ENCODE results near the gene PAQR4.

PAQR4 gene

DNA sequence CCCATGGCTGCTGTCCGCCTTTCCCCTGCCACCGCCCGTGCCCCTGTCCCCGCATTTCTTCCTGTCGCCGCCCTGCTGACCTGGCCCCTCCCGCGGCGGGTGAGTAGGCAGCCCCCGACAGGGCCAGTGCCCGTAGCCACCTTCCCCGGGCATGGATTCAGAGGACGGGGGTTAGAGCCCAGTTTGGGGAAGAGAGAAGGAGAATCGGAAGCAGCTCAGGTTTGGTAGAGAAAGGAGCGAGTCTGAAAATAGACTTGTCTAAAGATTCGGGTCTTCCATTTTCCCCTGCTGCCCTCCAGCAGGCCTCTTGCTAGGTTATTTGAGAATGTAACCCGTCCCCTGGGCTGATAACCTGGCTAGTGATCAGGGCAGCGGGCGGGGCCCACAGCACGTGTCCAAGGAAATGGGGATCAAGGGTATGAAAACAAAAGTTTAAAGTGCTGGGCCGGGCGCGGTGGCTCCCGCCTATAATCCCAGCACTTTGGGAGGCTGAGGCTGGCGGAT is 35.7 kb downstream of the PAQR4 start:
- DNase-seq (ENCODE audit: low spot score) = no peak

DNA sequence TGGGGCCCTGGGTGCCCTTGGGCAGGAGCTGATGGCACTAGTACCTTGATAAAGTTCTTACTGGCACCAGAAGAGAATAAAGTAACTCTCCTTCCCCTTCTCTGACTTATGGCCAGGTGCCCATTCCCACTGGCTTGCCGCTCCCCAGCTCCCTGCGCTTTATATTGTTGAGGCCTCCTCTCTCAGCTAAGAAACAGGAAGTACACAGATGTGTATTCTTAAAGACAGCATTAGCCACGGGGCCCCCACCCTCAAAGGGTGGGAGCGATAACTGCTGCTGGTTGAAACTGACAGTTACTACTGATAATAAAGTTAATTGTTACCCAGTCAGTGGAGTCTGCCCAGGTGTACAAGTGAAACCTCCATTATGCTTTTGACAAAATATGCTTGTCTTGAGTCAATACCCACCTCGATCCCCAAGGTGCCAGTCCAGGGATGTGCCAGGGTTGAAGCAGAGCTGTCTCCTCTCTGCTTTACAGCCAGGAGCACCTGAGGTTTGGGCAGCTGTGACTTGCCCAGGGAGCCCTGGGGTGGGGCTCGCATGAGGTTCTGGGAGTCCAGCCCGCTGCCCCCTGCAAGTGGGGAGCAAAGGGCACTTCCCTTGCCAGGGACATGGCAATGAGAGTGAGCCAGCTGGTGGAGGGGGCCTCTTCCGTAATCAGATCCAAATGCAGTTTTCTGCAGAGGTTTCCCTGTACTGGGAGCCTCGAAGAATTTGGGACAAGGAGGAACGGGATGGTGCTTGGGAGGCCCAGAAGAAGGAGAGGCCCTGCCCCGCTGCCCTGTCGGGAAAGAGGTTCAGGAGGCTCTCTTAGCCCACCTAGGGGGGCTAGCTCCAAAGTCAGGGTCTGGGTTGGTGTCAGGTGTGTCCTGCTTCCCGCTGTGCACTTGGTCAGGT is 38.2 kb downstream of the PAQR4 start:
- DNase-seq (ENCODE audit: low spot score) = no peak

DNA sequence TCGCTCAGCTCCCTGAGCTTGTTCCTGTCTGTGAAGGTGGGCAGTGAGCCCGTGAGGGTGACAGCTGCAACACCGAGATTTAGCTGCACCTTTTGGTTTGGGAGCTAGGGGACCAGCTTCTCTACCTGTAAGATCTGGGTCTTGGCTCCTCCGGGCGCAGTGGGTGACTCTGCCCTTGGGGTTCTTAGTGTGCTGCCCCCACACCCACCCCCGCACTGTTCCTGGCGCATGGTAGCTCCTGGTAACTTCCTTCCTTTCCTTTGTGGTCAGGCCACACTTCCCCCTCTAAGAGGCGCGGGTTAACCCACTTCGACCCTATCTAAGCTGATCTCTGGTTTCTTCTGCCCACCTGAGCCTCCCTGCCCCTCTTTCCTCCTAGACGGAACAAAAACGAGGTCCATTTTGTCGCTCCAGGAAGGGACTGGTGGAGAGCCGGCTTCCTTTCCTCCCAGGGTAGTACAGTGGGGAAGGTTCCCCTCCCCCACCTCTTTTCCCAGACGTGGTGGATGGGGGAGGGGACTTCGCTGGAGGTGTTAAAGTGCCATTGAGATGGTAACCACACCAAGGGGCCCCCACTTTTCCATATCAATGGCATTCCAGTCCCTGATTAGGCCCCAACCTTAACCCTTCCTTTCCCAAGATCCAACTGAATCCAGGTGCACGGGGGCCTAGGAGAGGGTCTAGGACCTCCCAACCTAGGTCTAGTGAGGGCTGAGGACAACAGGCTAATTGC is 39.0 kb downstream of the PAQR4 start:
- no peak for DNase-seq (ENCODE audit: low spot score)

DNA sequence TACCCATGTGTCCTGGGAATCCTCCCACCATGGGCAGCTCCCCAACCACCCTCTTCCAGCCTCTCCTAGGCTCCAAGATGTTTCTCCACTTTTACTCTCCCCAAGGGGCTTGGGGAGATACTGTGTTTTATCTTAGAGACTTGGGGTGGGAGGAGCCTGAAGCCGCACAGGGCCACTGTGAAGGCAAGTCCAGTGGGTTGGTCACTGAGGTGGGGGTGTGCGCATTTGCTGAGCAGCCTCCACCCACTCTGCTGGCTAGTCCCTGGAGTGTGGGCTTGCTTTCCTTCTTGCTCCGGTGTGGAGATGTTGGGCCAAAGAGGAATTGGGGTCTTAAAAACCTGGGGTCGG is 39.5 kb downstream of the PAQR4 start:
- no peak for DNase-seq (ENCODE audit: low spot score)

DNA sequence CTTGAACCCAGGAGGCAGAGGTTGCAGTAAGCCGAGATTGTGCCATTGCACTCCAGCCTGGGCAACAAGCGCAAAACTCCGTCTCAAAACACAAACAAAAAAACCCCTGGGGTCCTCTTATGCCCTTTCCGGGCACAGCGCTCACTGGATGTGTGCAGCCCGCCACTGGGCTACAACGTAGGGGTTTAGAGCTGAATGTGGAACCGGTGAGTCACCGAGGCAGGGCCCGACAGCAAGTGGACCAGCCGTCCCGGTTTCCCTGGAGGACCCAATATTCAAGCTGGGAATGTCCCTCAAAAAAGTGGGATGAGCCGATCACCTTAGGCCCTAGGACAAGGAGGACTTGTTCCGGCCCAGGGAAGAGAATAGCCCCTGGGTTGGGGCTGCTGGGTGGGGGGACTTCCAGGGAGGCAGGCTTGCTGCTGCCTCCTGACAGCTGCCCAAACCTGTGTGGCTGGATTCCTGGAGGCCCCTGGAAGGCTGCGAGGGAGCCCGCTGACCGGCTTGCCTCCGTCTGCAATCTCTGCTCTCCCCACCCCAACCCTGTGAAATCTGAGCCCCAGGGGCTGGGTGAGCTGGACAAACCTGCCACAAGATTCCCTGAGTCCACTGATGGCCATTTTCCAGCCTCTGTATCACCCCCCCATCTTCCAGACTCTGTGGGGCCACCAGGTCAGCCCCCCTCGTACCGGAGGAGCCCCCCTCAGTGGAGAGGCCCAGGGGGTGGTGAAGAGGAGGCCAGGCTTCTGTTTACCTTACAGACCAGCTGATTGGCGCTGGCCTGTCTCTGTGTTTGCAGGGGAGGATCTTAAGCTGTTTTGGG is 40.6 kb downstream of the PAQR4 start:
- no peak for DNase-seq (ENCODE audit: low spot score)

DNA sequence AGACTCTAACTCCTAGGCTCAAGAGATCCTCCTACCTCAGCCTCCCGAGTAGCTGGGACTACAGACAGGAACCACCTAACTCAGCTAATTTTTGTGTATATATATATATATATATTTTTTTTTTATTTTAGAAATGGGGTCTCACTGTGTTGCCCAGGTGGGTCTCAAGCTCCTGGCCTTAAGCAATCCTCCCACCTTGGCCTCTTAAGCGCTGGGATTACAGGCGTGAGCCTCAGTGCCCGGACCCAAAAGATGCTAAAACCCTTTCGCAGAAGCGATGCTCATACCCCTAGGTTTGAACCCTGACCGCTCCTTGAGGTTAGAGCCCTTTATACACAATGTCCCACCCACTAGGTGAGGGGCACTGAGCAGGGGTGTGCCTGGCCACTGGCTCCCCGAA is 41.4 kb downstream of the PAQR4 start:
- no peak for DNase-seq (ENCODE audit: low spot score)

DNA sequence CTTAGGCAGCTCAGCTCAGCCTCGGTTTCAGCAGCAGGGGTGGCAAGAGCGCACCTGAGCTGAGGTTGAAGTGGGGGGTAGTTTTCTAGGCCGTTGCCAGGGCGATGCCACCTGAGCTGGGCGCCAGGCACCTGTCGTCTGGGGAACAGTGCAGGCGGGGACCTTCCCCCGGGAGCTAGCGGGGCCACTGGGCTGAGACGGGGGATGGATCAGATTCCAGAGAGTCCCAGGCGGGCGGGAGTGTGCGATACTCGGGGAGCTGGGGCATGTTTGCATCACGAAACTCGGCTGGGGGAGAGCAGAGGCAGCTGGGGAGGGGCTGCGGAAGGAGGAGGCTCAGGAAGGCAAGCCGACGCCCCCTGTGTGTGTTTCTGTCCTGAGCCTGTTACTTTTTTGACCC is 43.1 kb downstream of the PAQR4 start:
- DNase-seq (ENCODE audit: low spot score) = no peak

DNA sequence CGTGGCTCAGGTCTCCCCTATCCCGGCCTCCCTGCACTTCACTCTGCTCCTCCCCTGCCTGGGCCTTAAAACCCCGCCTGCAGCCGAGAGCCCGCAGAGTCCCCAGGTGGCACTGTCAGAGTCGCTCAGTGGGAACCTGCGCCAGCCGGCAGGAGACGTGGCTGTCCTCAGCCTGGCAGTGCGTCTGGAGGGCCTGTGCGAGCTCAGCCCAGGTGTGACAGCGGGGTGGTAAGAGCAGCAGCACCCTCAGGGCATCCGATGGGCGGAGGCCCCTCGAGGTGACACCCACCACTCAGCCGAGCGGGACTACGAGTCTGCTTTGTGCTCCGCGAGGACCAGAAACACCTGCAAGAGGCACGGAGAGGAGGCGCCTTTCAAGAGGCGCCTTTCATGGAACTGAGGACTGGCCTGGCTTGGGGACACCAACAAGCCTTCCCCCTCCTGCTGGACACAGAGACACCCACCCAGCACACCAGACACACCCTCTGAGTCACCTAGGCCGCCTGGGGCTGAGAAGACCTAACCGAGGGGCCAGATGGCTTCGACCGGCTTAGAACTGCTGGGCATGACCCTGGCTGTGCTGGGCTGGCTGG is 43.8 kb downstream of the PAQR4 start, which contains the start of gene CLDN9:
Gene CLDN9, plus strand, starts transcription at position 96 of the 593 bp plus-strand sequence. Its CDS starts 440 bp downstream, at position 536.
- no peak for DNase-seq (ENCODE audit: low spot score)

DNA sequence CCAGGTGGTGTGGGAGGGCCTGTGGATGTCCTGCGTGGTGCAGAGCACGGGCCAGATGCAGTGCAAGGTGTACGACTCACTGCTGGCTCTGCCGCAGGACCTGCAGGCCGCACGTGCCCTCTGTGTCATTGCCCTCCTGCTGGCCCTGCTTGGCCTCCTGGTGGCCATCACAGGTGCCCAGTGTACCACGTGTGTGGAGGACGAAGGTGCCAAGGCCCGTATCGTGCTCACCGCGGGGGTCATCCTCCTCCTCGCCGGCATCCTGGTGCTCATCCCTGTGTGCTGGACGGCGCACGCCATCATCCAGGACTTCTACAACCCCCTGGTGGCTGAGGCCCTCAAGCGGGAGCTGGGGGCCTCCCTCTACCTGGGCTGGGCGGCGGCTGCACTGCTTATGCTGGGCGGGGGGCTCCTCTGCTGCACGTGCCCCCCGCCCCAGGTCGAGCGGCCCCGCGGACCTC is 44.4 kb downstream of the PAQR4 start:
- DNase-seq (ENCODE audit: low spot score) = no peak

DNA sequence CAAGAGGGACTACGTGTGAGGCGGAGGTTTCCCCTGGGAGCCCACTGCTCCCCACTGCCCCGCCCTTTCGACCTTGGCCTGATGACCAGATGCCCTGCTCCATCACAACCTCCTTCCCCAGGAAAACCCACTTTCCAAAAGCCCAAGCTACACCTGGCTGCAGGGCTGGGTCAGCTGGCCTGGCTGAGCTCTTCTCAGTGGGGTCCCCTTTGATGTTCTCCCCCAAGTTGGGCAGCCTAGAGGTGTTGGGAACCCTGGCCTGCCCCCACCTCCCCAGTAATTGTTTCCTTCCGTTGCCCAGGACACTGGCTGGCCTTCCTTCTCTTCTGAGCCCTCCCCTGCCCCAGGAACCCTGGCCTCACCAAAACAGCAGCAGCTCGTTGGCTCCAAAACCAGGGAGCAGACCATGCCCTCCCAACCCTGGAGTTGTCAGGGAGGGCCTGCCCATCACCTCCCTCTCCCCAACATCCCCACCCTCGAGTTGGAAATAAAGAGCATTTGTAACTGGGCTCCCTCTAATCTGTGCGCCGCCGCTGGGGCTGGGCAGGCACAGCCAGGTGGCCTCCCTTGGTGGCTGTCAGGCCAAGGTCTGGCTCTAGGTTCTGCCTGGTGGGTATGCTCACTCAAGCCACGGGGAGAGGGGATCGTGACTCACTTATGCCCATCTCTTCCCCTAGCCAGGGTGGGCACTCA is 45.0 kb downstream of the PAQR4 start:
- DNase-seq (ENCODE audit: low spot score) = no peak

DNA sequence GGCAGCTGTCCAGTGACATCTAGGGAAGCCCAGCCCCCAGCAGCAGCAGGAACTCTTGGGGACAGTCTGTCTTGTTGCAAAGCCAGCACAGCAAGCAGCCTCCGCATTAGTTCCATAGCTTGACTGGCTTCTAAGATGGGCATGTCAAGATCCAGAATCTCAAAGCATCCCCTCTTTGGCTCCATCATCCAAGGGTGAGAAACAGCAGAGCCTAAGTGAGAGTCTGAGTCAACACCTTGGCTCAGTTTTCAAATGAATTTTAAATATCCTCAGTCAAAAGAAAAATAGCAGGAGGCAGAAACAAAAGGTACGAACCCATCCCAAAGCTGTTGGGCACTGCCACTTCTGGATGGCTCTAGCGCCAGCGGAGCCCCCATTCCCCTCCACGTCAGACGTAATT is 45.8 kb downstream of the PAQR4 start:
- DNase-seq (ENCODE audit: low spot score) = no peak

DNA sequence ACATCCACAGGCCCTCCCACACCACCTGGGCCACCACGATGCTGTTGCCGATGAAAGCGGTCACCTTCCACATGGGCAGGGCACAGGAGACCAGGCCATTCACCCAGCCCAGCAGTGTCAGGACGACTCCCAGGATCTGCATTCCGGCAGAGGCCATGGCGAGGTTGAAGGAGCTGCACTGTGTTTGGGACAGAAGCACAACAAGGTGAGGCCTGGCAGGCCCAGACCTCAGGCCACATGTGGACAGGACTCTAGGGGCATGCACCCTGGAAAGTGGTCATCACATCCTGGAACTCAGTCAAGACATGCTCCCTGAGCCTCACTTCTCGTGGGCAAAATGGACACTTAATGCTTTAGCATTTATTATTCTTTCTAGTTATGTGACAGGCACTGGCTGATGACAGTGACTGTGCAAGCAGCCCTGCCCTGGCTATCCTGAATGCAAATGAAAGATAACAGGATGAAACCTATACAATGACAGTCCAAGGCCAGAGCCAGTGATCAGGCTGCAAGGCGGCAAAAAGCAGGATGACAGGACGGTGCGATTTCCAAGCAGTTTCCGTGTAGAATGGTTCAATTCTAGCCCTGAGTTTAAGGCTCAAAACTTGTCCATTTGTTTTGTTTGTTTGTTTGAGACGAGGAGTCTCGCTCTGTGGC is 46.8 kb downstream of the PAQR4 start:
- DNase-seq (ENCODE audit: low spot score) = no peak

DNA sequence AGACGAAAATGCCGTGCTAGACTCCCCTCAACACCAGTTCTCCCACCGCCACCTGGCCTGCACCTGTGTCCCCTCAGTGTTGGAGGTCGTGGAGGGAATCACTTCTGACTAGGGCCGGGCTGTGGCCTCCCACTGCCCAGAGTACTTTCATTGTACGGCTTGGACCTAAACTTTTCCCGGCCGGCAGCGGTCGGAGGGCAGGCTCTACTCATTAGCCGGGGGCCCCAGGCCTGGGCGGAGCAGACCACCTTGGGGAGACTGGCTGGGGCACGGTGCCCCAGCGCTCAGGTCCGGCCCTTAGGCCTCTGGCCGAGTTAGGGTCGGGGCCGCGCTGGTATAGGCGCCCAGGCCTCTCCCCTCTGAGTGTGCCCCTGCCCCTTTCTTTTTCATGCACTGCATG is 48.2 kb downstream of the PAQR4 start:
- DNase-seq (ENCODE audit: low spot score) = no peak

DNA sequence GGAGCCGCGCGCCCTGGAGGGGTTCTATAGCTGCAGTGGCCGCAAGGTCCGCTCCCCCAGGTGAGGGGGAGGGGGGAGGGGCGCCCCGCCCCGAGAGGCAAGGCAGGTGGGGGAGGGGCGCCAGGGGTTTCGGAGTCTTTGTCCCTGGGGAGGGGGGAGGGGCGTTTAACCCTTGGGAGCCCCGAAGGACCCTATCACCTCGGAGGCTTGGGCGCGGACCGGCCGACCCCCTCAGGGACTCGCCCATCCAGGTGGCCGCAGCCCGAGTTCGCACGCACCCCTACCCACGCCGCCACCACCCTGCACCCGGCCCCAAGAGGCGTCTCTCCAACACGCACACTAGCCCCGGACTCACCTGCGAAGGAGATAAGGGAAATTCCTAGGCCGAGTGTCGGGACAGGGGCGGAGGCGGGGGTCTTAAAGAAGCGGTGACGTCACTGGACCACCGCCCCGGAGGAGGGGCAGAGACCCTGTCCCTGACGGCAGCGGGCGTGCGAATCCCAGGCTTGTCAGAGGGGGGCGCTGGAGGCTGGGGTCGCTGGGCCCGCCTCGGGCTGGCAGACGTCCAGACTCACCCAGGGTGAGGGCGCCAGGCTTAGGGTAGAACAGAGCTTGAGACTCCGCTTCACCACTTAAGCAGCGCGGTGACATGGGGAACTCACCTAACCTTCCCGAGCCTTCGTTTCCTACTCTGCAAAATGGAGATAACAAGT is 48.8 kb downstream of the PAQR4 start, which contains the start of gene CLDN6:
Gene CLDN6, minus strand, starts transcription at position 390 of the 713 bp plus-strand sequence. CDS start 2,162 bp downstream, outside the sequence.
- no peak for DNase-seq (ENCODE audit: low spot score)

DNA sequence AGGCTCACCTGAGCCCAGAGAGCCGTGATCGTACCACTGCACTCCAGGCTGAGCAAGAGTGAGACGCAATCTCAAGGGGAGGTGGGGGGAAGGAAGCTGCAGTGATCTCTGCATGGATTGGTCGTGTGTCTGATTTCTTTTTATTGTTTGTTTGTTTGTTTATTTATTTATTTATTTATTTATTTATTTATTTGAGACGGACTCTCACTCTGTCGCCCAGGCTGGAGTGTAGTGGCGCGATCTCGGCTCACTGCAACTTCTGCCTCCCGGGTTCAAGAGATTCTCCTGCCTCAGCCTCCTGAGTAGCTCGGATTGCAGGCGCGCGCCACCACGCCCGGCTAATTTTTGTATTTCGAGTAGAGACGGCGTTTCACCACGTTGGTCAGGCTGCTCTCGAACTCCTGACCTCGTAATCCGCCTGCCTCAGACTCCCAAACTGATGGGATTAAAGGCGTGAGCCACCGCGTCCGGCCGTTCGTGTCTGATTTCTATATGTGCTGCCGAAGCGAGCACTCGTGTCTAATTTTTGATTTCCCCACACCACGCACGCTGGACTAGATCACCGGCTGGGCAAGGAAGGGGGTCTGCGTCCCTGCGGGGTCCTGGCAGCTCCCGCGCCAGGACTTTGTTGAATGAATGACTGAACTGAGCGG is 50.6 kb downstream of the PAQR4 start:
- no peak for DNase-seq (ENCODE audit: low spot score)

DNA sequence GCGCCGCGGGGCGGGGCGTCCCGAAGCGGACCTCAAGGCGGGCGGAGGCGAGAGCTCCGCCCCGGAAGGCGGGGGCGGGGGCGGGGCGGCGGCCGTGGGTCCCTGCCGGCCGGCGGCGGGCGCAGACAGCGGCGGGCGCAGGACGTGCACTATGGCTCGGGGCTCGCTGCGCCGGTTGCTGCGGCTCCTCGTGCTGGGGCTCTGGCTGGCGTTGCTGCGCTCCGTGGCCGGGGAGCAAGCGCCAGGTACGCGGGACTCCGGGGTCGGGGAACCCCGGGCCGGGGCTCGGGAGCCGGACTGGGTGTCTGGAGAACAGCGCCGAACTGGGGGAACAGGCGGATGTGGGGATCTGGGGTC is 51.1 kb downstream of the PAQR4 start, which contains the start of gene TNFRSF12A:
Gene TNFRSF12A, plus strand, starts transcription at position 122 of the 357 bp plus-strand sequence. Its CDS starts 30 bp downstream, at position 152.
- peak; percentile 65 for DNase-seq (ENCODE audit: low spot score)

DNA sequence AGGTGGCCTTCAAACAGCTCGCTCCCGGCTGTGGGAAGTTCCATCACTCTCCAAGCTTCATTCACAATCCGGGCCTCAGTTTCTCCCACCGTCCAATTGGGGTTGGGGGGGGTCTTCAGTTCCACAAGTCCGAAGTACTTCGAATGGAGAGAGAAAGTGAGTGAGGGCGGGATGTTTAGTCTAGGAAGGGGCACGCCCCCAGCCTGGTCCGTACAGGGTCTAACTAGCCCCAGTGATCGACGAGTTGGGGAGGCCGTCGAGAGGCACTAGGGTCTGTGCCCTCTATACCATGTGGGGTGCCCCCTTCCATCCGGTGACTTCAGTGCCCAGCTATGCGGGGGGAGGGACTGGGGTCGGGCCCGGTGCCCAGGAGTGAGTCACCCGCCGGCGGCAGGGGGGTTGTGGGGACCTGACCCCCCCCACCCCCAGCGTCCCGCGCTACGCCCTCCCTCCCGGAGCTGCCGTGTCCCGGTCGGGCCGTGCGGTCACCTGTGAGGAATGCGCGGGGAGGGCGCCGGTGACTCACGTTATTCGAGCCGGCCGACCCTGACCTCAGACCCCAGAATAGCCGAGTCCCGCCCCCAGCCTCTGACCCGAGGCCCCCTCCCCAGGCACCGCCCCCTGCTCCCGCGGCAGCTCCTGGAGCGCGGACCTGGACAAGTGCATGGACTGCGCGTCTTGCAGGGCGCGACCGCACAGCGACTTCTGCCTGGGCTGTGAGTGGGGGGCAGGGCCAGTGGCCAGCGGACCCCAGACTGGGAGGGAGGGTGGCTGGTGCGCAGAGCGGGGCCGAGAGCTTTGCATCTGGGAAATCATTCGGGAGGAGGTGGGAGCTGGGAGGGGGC is 51.7 kb downstream of the PAQR4 start:
- DNase-seq (ENCODE audit: low spot score) = peak; percentile 78
